Left ventricle myocardium inferior (tissue), 1 donor: Measurements from ENCODE around the gene ACP4. TPM values are rescaled to one million over a fixed set of nuclear protein-coding genes. Genes with fewer than 3 reads are reported as not detected.
"Not testable (repeated sequence)": the region's sequence is repeated elsewhere in the genome, so short reads cannot be mapped to it uniquely, and the experiment has no call there.

Source experiments
- DNase-seq: peaks from one replicate; pipeline ENCODE4 v3.0.0-alpha.2; 2020
- H3K27ac ChIP-seq: fragments of 200-600 bp; replicated peaks from 2 replicates; pipeline ENCODE4 v1.8.0; 2021
- H3K27me3 ChIP-seq: fragments of 200-600 bp; 2 replicates; pipeline ENCODE4 v1.8.0; 2021; ENCODE audit warnings: low read depth
- H3K36me3 ChIP-seq: fragments of 200-600 bp; 2 replicates; pipeline ENCODE4 v1.8.0; 2021
- H3K4me1 ChIP-seq: fragments of 200-600 bp; 2 replicates; pipeline ENCODE4 v1.8.0; 2021
- H3K4me3 ChIP-seq: fragments of 200-600 bp; 2 replicates; pipeline ENCODE4 v1.8.0; 2021; ENCODE audit warnings: mild to moderate bottlenecking, moderate library complexity
- H3K9me3 ChIP-seq: fragments of 200-600 bp; replicated peaks from 2 replicates; pipeline ENCODE4 v1.8.0; 2021
- intact Hi-C: fragments of 100-400 bp; cut with micrococcal nuclease; formaldehyde crosslinking; loops from one replicate; pipeline ENCODE4 v1.11.0; 2022
- total RNA-seq: library from RNA; stranded (reverse); fragmentation: NEBNext Ultra II Directional; extraction: Animal tissue kit (Norgen Biotek cat#: 25700); gene quantifications from one replicate; pipeline ENCODE4 v1.2.1, GENCODE V29; 2021
- TF ChIP-seq, protein P1 (sequence below): fragments of 200-600 bp; IDR thresholded peaks from 2 replicates; pipeline ENCODE4 v1.8.0; 2021; ENCODE audit warnings: antibody characterized with exemption, mild to moderate bottlenecking, borderline replicate concordance
- donor health status: DM: no; HTN: yes; CAD: no; lungs with severe emphysema.

ACP4 gene
- total RNA-seq, 1 donor from 2014 or later, result not detected

DNA sequence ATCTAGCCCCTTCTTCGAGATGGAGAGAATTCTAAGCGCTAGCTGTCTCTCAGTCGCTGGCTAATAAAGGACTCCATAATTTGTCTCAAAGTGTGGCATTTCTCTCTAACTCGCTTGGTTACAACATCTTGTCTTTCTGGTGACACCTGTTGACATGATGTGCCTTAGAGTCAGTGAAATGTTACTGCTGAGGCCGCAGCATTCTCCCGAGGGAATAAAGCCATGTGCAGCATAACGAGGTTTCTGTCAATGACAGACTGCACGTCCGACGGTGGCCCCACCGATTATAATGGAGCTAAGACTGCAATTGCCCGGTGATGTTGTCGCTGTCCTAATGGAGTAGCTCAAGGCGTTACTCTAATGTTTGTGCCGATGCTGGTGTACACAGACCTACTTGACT, 40.2 kb upstream of the ACP4 start:
- intact Hi-C loops, result no loop called here
- H3K4me3 ChIP-seq, result no peak overlapping the region
- peaks cover 78% of the 10 kb centered on the region for H3K27me3 ChIP-seq

DNA sequence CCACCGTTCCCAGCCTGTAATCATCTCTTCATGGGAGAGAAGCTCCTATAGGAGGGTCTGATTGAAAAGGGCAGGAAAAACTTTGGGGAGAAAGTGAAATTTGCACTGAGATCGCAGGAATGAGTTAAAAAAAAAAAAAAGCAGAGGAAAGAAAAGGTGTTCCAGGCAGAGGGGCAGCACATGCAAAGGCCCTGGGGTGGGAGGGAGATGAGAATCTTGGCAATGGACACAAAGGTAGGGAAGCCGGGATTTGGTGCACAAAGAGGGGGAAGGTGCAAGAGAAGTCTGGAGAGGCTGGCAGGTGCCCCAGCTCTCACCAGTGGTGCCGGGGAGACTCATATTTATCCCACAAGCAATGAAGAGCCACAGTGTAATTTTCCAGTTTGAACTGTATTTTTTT, 36.3 kb upstream of the ACP4 start:
- H3K4me3 ChIP-seq, result no peak overlapping the region
- H3K27ac ChIP-seq, result no peak overlapping the region
- no peaks in the 10 kb centered on the region for H3K9me3 ChIP-seq
- no peaks in the 10 kb centered on the region for H3K36me3 ChIP-seq
- H3K4me1 ChIP-seq, result no peaks in the 10 kb centered on the region
- TF ChIP-seq, protein P1, sequence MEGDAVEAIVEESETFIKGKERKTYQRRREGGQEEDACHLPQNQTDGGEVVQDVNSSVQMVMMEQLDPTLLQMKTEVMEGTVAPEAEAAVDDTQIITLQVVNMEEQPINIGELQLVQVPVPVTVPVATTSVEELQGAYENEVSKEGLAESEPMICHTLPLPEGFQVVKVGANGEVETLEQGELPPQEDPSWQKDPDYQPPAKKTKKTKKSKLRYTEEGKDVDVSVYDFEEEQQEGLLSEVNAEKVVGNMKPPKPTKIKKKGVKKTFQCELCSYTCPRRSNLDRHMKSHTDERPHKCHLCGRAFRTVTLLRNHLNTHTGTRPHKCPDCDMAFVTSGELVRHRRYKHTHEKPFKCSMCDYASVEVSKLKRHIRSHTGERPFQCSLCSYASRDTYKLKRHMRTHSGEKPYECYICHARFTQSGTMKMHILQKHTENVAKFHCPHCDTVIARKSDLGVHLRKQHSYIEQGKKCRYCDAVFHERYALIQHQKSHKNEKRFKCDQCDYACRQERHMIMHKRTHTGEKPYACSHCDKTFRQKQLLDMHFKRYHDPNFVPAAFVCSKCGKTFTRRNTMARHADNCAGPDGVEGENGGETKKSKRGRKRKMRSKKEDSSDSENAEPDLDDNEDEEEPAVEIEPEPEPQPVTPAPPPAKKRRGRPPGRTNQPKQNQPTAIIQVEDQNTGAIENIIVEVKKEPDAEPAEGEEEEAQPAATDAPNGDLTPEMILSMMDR, result no peak
- DNase-seq, result no peak
- intact Hi-C loops, result no loop called here
- H3K27me3 ChIP-seq, result peaks cover 84% of the 10 kb centered on the region

More for the DNA sequence above, 40.2 kb upstream of the ACP4 start:
- H3K36me3 ChIP-seq, result no peaks in the 10 kb centered on the region
- no peak for DNase-seq
- TF ChIP-seq, protein P1, result no peak
- H3K9me3 ChIP-seq, result no peaks in the 10 kb centered on the region
- H3K4me1 ChIP-seq, result no peaks in the 10 kb centered on the region
- H3K27ac ChIP-seq, result no peak overlapping the region

DNA sequence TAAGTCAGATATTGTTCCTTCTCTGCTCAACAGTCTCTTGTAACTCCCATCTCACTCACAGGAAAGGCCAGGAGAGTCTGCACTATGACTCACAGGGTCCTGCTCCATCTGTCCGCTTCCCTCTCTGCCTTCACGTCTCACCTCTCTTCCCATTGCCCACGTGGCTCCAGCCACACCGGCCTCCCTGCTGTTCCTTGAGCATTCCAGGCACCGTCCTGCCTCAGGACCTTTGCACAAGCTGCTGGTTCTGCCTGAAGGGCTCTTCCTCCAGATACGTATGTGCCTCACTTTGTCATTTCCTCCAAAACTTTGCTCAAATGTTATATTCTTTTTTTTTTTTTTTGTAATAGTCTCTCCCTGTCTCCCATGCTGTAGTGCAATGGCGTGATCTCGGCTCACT, 34.0 kb upstream of the ACP4 start:
- H3K27ac ChIP-seq, H3K4me1 ChIP-seq, H3K4me3 ChIP-seq, H3K36me3 ChIP-seq, DNase-seq, intact Hi-C loops, H3K9me3 ChIP-seq: not testable (repeated sequence)
- H3K27me3 ChIP-seq, result peaks cover 69% of the 10 kb centered on the region

DNA sequence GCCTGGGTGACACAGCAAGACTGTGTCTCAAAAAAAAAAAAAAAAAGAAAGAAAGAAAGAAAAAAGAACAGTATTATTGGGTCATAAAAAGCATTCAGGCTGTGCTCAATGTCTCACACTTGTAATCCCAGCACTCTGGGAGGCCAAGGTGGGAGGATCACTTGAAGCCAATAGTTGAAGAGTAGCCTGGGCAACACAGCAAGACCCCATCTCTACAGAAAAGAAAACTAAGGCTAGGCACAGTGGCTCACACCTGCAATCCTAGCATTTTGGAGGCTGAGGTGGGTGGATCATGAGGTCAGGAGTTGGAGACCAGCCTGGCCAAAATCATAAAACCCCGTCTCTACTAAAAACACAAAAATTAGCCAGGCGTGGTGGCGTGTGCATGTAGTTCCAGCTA, 32.6 kb upstream of the ACP4 start:
- DNase-seq, H3K27ac ChIP-seq, H3K4me3 ChIP-seq, H3K36me3 ChIP-seq, H3K9me3 ChIP-seq, H3K4me1 ChIP-seq, intact Hi-C loops: not testable (repeated sequence)
- peaks cover 68% of the 10 kb centered on the region for H3K27me3 ChIP-seq

DNA sequence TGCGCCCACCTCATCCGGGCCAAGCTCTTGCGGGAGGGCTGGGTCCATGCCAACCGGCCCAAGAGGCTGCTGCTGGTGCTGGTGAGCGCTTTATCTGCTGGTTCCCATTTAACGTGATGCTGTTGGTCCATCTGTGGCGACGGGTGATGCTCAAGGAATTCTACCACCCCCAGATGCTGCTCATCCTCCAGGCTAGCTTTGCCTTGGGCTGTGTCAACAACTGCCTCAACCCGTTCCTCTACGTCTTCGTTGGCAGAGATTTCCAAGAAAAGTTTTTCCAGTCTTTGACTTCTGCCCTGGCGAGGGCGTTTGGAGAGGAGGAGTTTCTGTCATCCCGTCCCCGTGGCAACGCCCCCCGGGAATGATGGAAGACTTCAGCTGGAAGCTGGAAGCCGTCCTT, 31.1 kb upstream of the ACP4 start:
- H3K36me3 ChIP-seq, H3K4me3 ChIP-seq, H3K4me1 ChIP-seq, H3K27ac ChIP-seq, DNase-seq, intact Hi-C loops, H3K9me3 ChIP-seq: not testable (repeated sequence)
- peaks cover 66% of the 10 kb centered on the region for H3K27me3 ChIP-seq

DNA sequence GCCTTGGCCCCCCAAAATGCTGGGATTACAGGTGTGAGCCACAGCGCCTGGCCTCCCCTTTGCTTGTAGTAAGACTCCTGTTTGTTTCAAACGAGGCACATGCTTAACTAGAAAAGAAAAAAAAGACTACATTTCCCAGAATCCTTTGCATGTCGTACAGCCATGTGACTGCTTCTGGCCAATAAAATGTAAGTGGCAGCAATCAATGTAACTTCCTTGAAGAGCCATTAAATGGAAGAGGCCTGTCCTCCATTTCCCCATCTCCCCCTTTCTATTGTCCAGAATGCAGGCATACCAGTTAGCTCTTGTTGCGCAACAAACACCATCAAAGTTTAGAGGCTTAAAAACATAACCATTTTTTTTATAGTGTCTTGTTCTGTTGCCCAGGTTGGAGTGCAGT, 30.3 kb upstream of the ACP4 start:
- no peaks in the 10 kb centered on the region for H3K36me3 ChIP-seq
- H3K27ac ChIP-seq, result no peak overlapping the region
- TF ChIP-seq, protein P1, result no peak
- H3K9me3 ChIP-seq, result peaks cover 5% of the 10 kb centered on the region
- H3K4me3 ChIP-seq, result no peak overlapping the region
- H3K27me3 ChIP-seq, result peaks cover 66% of the 10 kb centered on the region
- intact Hi-C loops, result no loop called here
- DNase-seq, result no peak
- no peaks in the 10 kb centered on the region for H3K4me1 ChIP-seq

DNA sequence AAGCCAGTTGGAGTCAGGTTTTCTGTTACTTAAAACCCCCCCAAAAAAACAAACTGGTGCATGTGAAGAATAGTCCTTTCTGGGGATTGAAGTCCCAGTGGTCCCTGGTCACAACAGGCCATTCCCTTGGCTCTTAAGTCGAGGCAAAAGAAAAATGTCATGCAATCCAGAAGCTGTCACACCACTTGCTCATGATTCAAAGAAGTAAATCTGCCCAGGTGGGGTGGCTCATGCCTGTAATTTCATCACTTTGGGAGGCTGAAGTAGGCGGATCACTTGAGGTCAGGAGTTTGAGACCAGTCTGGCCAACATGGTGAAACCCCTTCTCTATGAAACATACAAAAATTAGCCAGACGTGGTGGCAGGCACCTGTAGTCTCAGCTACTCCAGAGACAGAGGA, 28.7 kb upstream of the ACP4 start:
- H3K4me1 ChIP-seq, H3K4me3 ChIP-seq, H3K27ac ChIP-seq, H3K36me3 ChIP-seq, DNase-seq, H3K9me3 ChIP-seq, intact Hi-C loops: not testable (repeated sequence)
- peaks cover 74% of the 10 kb centered on the region for H3K27me3 ChIP-seq

DNA sequence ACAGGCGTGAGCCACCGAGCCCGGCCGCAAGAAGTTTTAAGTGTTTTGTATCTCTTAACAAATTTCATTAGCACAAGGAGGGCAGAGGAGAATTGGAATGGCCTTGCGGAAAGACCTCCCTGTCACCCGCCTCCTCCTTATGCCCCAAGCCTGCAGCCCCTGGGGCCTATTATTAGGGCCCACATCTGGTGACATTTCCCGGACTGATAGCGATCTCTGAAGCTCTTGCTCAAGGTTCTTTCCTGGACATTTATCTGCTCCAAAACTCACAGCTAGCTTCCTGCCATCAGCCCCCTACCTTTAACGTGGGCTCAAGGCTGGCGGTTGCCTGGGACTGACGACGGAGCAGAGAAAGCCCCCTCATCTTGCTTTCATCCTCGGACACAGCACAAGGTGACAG, 26.7 kb upstream of the ACP4 start:
- H3K27ac ChIP-seq, intact Hi-C loops, DNase-seq, H3K4me3 ChIP-seq, H3K36me3 ChIP-seq, H3K9me3 ChIP-seq, H3K4me1 ChIP-seq: not testable (repeated sequence)
- peaks cover 74% of the 10 kb centered on the region for H3K27me3 ChIP-seq
